ENCODE data around the gene SEMA3C. TPM values are rescaled to one million over a fixed set of nuclear protein-coding genes. Genes with fewer than 3 reads are reported as not detected.
A peak's percentile ranks its signal among the peaks of the same experiment; 100 is the strongest.

The SEMA3C gene
- total RNA-seq, 8 experiments from 2014 or later: 32.2 to 219 (median 49.9) TPM

- in situ Hi-C loops (cut with MboI; ENCODE audit: low pct_unique_long_range_greater_than_20kb in 2 of 9, low sequenced_read_pairs in 9 of 9, unreplicated experiment in 9 of 9): loop anchor here in 5 of 9 experiments (25.0 kb wide), 2 partner anchors 190 to 740 kb away; partner anchors contain the start of gene SEMA3C (in 3 of the 5)
- ATAC-seq (replicated peaks in 6 of 8): peak; percentile 29 to 87 (median 45)
- Histone ChIP-seq H3K4me1 (replicated peaks in 1 of 2) (peaks cover 42 to 51% of the 10 kb centered on the region in 2 donors), H3K4me3 (no peak overlapping the region), H3K27ac (no peak overlapping the region)
- WGBS, 10 experiments: 0 to 100% (median 38%) methylated on average over 1 to 3 of the region's 3 CpGs; no CpG with 5 or more reads in 3 of the 10 experiments
Measured at GRCh38 chr7:80722616-80723195, 196.1 kb downstream of the SEMA3C start.

GRCh38 chr7:80721883-80722615 is 196.8 kb downstream of the SEMA3C start:
- Histone ChIP-seq H3K4me1 (replicated peaks in 1 of 2) (peaks cover 42 to 49% of the 10 kb centered on the region in 2 donors), H3K27ac (no peak overlapping the region), H3K4me3 (no peak overlapping the region)
- WGBS, 10 experiments: 0 to 67% (median 31%) methylated on average over 1 to 3 of the region's 3 CpGs; no CpG with 5 or more reads in 1 of the 10 experiments
- peak in 7 of 8 experiments; percentile 26 to 66 (median 53) for ATAC-seq (replicated peaks in 6 of 8)
- in situ Hi-C loops (cut with MboI; ENCODE audit: low pct_unique_long_range_greater_than_20kb in 2 of 9, low sequenced_read_pairs in 9 of 9, unreplicated experiment in 9 of 9): loop anchor here in 5 of 9 experiments (25.0 kb wide), 2 partner anchors 190 to 740 kb away; partner anchors contain the start of gene SEMA3C (in 3 of the 5)

- peaks cover 26 to 34% of the 10 kb centered on the region in 2 donors for H3K4me1 ChIP-seq (replicated peaks in 1 of 2)
- no peak for ATAC-seq (replicated peaks in 6 of 8)
- in situ Hi-C loops (cut with MboI; ENCODE audit: low pct_unique_long_range_greater_than_20kb in 2 of 9, low sequenced_read_pairs in 9 of 9, unreplicated experiment in 9 of 9): loop anchor here in 5 of 9 experiments (25.0 kb wide), 2 partner anchors 192 to 742 kb away; partner anchors contain the start of gene SEMA3C (in 3 of the 5)
- no peak overlapping the region for H3K27ac ChIP-seq
- WGBS, 10 experiments: 90 to 100% (median 100%) methylated on average over 1 to 3 of the region's 3 CpGs; no CpG with 5 or more reads in 2 of the 10 experiments
- no peak overlapping the region for H3K4me3 ChIP-seq
Measured at GRCh38 chr7:80720146-80720545, 198.7 kb downstream of the SEMA3C start.

- Histone ChIP-seq H3K4me1 (replicated peaks in 1 of 2) (peaks cover 18 to 25% of the 10 kb centered on the region in 2 donors), H3K27ac (no peak overlapping the region), H3K4me3 (no peak overlapping the region)
- ATAC-seq (replicated peaks in 6 of 8): peak in 1 of 8 experiments; percentile 15
- in situ Hi-C loops (cut with MboI; ENCODE audit: low pct_unique_long_range_greater_than_20kb in 2 of 9, low sequenced_read_pairs in 9 of 9, unreplicated experiment in 9 of 9): loop anchor here in 5 of 9 experiments (25.0 kb wide), 2 partner anchors 193 to 743 kb away; partner anchors contain the start of gene SEMA3C (in 3 of the 5)
- 11 to 95% (median 74%) methylated on average over 1 to 3 of the region's 3 CpGs for WGBS, 10 experiments
Measured at GRCh38 chr7:80719261-80719660, 199.6 kb downstream of the SEMA3C start.

- 0 to 100% (median 40%) methylated on average over 1 to 2 of the region's 2 CpGs; no CpG with 5 or more reads in 3 of the 10 experiments for WGBS, 10 experiments
- Histone ChIP-seq H3K4me3 (no peak overlapping the region), H3K27ac (no peak overlapping the region), H3K4me1 (replicated peaks in 1 of 2) (no peaks in the 10 kb centered on the region)
- in situ Hi-C loops (cut with MboI; ENCODE audit: low pct_unique_long_range_greater_than_20kb in 2 of 9, low sequenced_read_pairs in 9 of 9, unreplicated experiment in 9 of 9): loop anchor here in 5 of 9 experiments (25.0 kb wide), 2 partner anchors 201 to 751 kb away; partner anchors contain the start of gene SEMA3C (in 3 of the 5)
- peak in 3 of 8 experiments; percentile 30 to 61 (median 61) for ATAC-seq (replicated peaks in 6 of 8)
Measured at GRCh38 chr7:80711531-80711930, 207.3 kb downstream of the SEMA3C start.

- H3K27ac ChIP-seq: no peak overlapping the region
- 71 to 100% (median 98%) methylated on average over 1 to 2 of the region's 2 CpGs; no CpG with 5 or more reads in 2 of the 10 experiments for WGBS, 10 experiments
- ATAC-seq (replicated peaks in 6 of 8): no peak
- in situ Hi-C loops (cut with MboI; ENCODE audit: low pct_unique_long_range_greater_than_20kb in 2 of 9, low sequenced_read_pairs in 9 of 9, unreplicated experiment in 9 of 9): loop anchor here in 6 of 9 experiments (10.0 to 25.0 kb wide), 4 partner anchors 204 to 767 kb away; partner anchors contain the start of gene SEMA3C (in 3 of the 6)
- no peak overlapping the region for H3K4me3 ChIP-seq
- H3K4me1 ChIP-seq (replicated peaks in 1 of 2): peaks cover 0 to 12% of the 10 kb centered on the region in 2 donors
Measured at GRCh38 chr7:80708123-80708522, 210.7 kb downstream of the SEMA3C start.

- no peak overlapping the region for H3K4me3 ChIP-seq
- ATAC-seq (replicated peaks in 6 of 8): no peak
- peaks cover 0 to 12% of the 10 kb centered on the region in 2 donors for H3K4me1 ChIP-seq (replicated peaks in 1 of 2)
- in situ Hi-C loops (cut with MboI; ENCODE audit: low pct_unique_long_range_greater_than_20kb in 2 of 9, low sequenced_read_pairs in 9 of 9, unreplicated experiment in 9 of 9): loop anchor here in 6 of 9 experiments (10.0 to 25.0 kb wide), 4 partner anchors 205 to 767 kb away; partner anchors contain the start of gene SEMA3C (in 3 of the 6)
- 13 to 100% (median 87%) methylated on average over 1 of the region's 1 CpG for WGBS, 10 experiments
- H3K27ac ChIP-seq: no peak overlapping the region
Measured at GRCh38 chr7:80707318-80707717, 211.5 kb downstream of the SEMA3C start.

- peak in 3 of 8 experiments; percentile 31 to 66 (median 35) for ATAC-seq (replicated peaks in 6 of 8)
- Histone ChIP-seq H3K4me3 (no peak overlapping the region), H3K4me1 (replicated peaks in 1 of 2) (peaks cover 0 to 12% of the 10 kb centered on the region in 2 donors), H3K27ac (no peak overlapping the region)
- in situ Hi-C loops (cut with MboI; ENCODE audit: low pct_unique_long_range_greater_than_20kb in 2 of 9, low sequenced_read_pairs in 9 of 9, unreplicated experiment in 9 of 9): loop anchor here in 6 of 9 experiments (10.0 to 25.0 kb wide), 4 partner anchors 207 to 770 kb away; partner anchors contain the start of gene SEMA3C (in 3 of the 6)
- WGBS, 10 experiments: 33 to 100% (median 75%) methylated on average over 1 to 2 of the region's 2 CpGs
Measured at GRCh38 chr7:80705130-80705781, 213.6 kb downstream of the SEMA3C start.

GRCh38 chr7:80703272-80703671 is 215.6 kb downstream of the SEMA3C start:
- no peak overlapping the region for H3K27ac ChIP-seq
- ATAC-seq (replicated peaks in 6 of 8): no peak
- in situ Hi-C loops (cut with MboI; ENCODE audit: low pct_unique_long_range_greater_than_20kb in 2 of 9, low sequenced_read_pairs in 9 of 9, unreplicated experiment in 9 of 9): loop anchor here in 6 of 9 experiments (10.0 to 25.0 kb wide), 4 partner anchors 209 to 772 kb away; partner anchors contain the start of gene SEMA3C (in 3 of the 6)
- WGBS, 10 experiments: 0 to 100% (median 75%) methylated on average over 1 of the region's 1 CpG; no CpG with 5 or more reads in 2 of the 10 experiments
- peaks cover 4 to 20% of the 10 kb centered on the region in 2 donors for H3K4me1 ChIP-seq (replicated peaks in 1 of 2)
- no peak overlapping the region for H3K4me3 ChIP-seq

- Histone ChIP-seq H3K27ac (no peak overlapping the region), H3K4me3 (no peak overlapping the region), H3K4me1 (replicated peaks in 1 of 2) (peaks cover 4 to 8% of the 10 kb centered on the region in 2 donors)
- in situ Hi-C loops (cut with MboI; ENCODE audit: low pct_unique_long_range_greater_than_20kb in 2 of 9, low sequenced_read_pairs in 9 of 9, unreplicated experiment in 9 of 9): loop anchor here (10.0 to 25.0 kb wide), 4 partner anchors 213 to 775 kb away; partner anchors contain the start of gene SEMA3C (in 3 of the 9)
- peak in 3 of 8 experiments; percentile 29 to 44 (median 31) for ATAC-seq (replicated peaks in 6 of 8)
- WGBS, 10 experiments: 20 to 100% (median 76%) methylated on average over 1 to 4 of the region's 4 CpGs
Measured at GRCh38 chr7:80699721-80700256, 219.1 kb downstream of the SEMA3C start.

- in situ Hi-C loops (cut with MboI; ENCODE audit: low pct_unique_long_range_greater_than_20kb in 2 of 9, low sequenced_read_pairs in 9 of 9, unreplicated experiment in 9 of 9): loop anchor here in 4 of 9 experiments (10.0 to 25.0 kb wide), 2 partner anchors 756 to 763 kb away; no protein-coding TSS in a partner anchor
- Histone ChIP-seq H3K27ac (no peak overlapping the region), H3K4me1 (replicated peaks in 1 of 2) (peaks cover 4 to 7% of the 10 kb centered on the region in 2 donors), H3K4me3 (no peak overlapping the region)
- ATAC-seq (replicated peaks in 6 of 8): peak in 7 of 8 experiments; percentile 42 to 68 (median 53)
- WGBS, 10 experiments: 7 to 25% (median 21%) methylated on average over 2 to 5 of the region's 5 CpGs
Measured at GRCh38 chr7:80699045-80699638, 219.7 kb downstream of the SEMA3C start.
